Natural killer cell (primary cell): ENCODE results near the gene PFKFB2. TPM values are rescaled to one million over a fixed set of nuclear protein-coding genes. Genes with fewer than 3 reads are reported as not detected.

Experiments
- ATAC-seq, 3 donors: fragments of 150-1000 bp in 2 of 3; fragments of 200-7000 bp in 1 of 3; cut with Tn5 transposase; 1 replicate in 1 of 3; 2 replicates in 2 of 3; pipeline ENCODE4 v1.10.0; 2021; ENCODE audit warnings: mild to moderate bottlenecking in 2 of 3, moderate library complexity in 2 of 3
- DNase-seq, 2 donors: peaks; one replicate each; pipeline versions ENCODE4 v3.0.0 to v3.0.0-alpha.2; 2013 to 2021; ENCODE audit warnings: mixed read lengths in 1 of 2
- H3K27ac ChIP-seq: one replicate; pipeline ENCODE4 v1.5.1; 2013; ENCODE audit warnings: mild to moderate bottlenecking, low read length
- H3K27me3 ChIP-seq: one replicate; pipeline ENCODE4 v1.6.1; 2013; ENCODE audit warnings: low read length; ENCODE audit not compliant: control insufficient read depth, insufficient read depth
- H3K36me3 ChIP-seq: one replicate; pipeline ENCODE4 v1.6.1; 2013; ENCODE audit warnings: low read length; ENCODE audit not compliant: control insufficient read depth, insufficient read depth
- H3K4me1 ChIP-seq: one replicate; pipeline ENCODE4 v1.6.1; 2013; ENCODE audit warnings: low read length; ENCODE audit not compliant: control insufficient read depth, insufficient read depth
- H3K4me3 ChIP-seq: one replicate; pipeline ENCODE4 v1.5.1; 2013; ENCODE audit warnings: low read length
- H3K9me3 ChIP-seq: one replicate; pipeline ENCODE4 v1.6.1; 2013; ENCODE audit warnings: low read length; ENCODE audit not compliant: control insufficient read depth, insufficient read depth
- H3K27ac Mint-ChIP-seq, 2 donors: one replicate each; pipeline ENCODE4 v1.8.0; 2022; ENCODE audit warnings: mild to moderate bottlenecking in 2 of 2, mixed read lengths in 2 of 2, moderate library complexity in 1 of 2
- H3K27me3 Mint-ChIP-seq, 2 donors: one replicate each; pipeline ENCODE4 v1.8.0; 2022; ENCODE audit warnings: low read depth in 2 of 2, mixed read lengths in 2 of 2
- H3K36me3 Mint-ChIP-seq: one replicate; pipeline ENCODE4 v1.8.0; 2022; ENCODE audit warnings: mixed read lengths
- H3K4me1 Mint-ChIP-seq, 2 donors: one replicate each; pipeline ENCODE4 v1.8.0; 2022; ENCODE audit warnings: mixed read lengths in 2 of 2
- H3K4me3 Mint-ChIP-seq: one replicate; pipeline ENCODE4 v1.8.0; 2022; ENCODE audit warnings: mild to moderate bottlenecking, moderate library complexity, mixed read lengths
- H3K9me3 Mint-ChIP-seq, 2 donors: one replicate each; pipeline ENCODE4 v1.8.0; 2022; ENCODE audit warnings: mixed read lengths in 2 of 2
- CTCF ChIP-seq: fragments of 200-600 bp; IDR thresholded peaks from one replicate; pipeline ENCODE4 v1.8.0; 2022; ENCODE audit warnings: antibody characterized with exemption
- WGBS: methylation state at CpG from one replicate; pipeline ENCODE4 v1.1.7; 2013; ENCODE audit warnings: missing lambda C conversion rate; ENCODE audit not compliant: insufficient coverage; 5-methylcytosine and 5-hydroxymethylcytosine counted together
- intact Hi-C: fragments of 100-400 bp; cut with micrococcal nuclease; formaldehyde crosslinking; loops from one replicate; pipeline ENCODE4 v1.14.2; 2022
- total RNA-seq, 4 donors: library from RNA; stranded (reverse); fragments of 120-200 nt in 1 of 4; gene quantifications; one replicate each; pipeline versions ENCODE4 v1.2.3 to v1.2.4, GENCODE V29; 2013 to 2022

Gene PFKFB2
- total RNA-seq, 3 donors from 2014 or later (not counting 1 experiment from before 2014, with no cell fraction given), result 5.3 to 8.5 (median 7.4) TPM

GRCh38 chr1:207034208-207034607 lies 18.9 kb upstream of the PFKFB2 start:
- Histone ChIP-seq H3K4me1 (no peaks in the 10 kb centered on the region), H3K4me3 (no peak overlapping the region), H3K36me3 (no peaks in the 10 kb centered on the region), H3K27me3 (peaks cover 13% of the 10 kb centered on the region), H3K9me3 (no peaks in the 10 kb centered on the region), H3K27ac (no peak overlapping the region)
- TF ChIP-seq CTCF, result no peak
- intact Hi-C loops, result no loop called here
- no peaks in the 10 kb centered on the region for H3K4me1 Mint-ChIP-seq
- ATAC-seq, result no peak
- H3K27me3 Mint-ChIP-seq, result peaks cover 21 to 36% of the 10 kb centered on the region in 2 donors
- no peak for DNase-seq
- no CpG with 5 or more reads among the region's 1 CpG for WGBS
- H3K4me3 Mint-ChIP-seq, result no peak overlapping the region
- no peaks in the 10 kb centered on the region for H3K9me3 Mint-ChIP-seq
- H3K36me3 Mint-ChIP-seq, result no peaks in the 10 kb centered on the region
- H3K27ac Mint-ChIP-seq, result no peak overlapping the region

- no peak for DNase-seq
- Mint-ChIP-seq H3K9me3 (no peaks in the 10 kb centered on the region), H3K27ac (no peak overlapping the region), H3K27me3 (peaks cover 21 to 29% of the 10 kb centered on the region in 2 donors), H3K4me1 (no peaks in the 10 kb centered on the region), H3K36me3 (no peaks in the 10 kb centered on the region), H3K4me3 (no peak overlapping the region)
- intact Hi-C loops, result no loop called here
- ATAC-seq, result no peak
- no peak for TF ChIP-seq CTCF
- no peak overlapping the region for H3K27ac ChIP-seq
- no peaks in the 10 kb centered on the region for H3K4me1 ChIP-seq
- no peaks in the 10 kb centered on the region for H3K9me3 ChIP-seq
- H3K36me3 ChIP-seq, result no peaks in the 10 kb centered on the region
- no peak overlapping the region for H3K4me3 ChIP-seq
- peaks cover 13% of the 10 kb centered on the region for H3K27me3 ChIP-seq
Measured at GRCh38 chr1:207034998-207035397, 18.1 kb upstream of the PFKFB2 start.

DNA sequence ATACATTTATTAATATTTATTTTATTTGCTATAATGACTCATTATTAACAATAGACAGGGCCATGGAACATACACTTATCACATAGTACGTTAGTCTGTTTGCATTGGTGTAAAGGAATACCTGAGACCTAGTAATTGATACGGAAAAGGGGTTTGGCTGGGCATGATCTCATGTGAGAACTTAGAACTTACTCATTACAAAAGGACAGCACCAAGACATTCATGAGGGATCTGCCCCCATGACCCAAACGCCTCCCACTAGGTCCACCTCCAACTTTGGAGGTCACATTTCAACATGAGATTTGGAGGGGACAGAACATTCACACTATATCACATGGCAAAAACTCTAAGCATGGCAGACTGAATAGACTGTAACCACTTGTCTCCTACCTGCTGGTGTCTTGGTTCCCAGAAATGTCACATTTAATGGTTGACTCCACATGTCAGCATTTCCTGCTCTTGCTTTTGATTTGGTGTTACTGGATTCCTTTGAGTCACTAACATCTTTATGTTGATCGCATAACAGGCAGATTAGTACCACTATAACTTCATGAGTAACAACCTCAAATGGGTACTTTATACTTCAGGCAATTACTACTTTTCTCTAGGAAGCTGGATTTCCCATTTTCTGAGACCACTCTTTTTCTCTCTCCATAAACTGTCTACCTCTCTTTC lies 17.1 kb upstream of the PFKFB2 start:
- H3K4me1 ChIP-seq, result no peaks in the 10 kb centered on the region
- no peak overlapping the region for H3K27ac ChIP-seq
- no peak overlapping the region for H3K27ac Mint-ChIP-seq
- peaks cover 13% of the 10 kb centered on the region for H3K27me3 ChIP-seq
- no peaks in the 10 kb centered on the region for H3K9me3 Mint-ChIP-seq
- H3K36me3 Mint-ChIP-seq, result no peaks in the 10 kb centered on the region
- no peaks in the 10 kb centered on the region for H3K36me3 ChIP-seq
- no peak overlapping the region for H3K4me3 Mint-ChIP-seq
- intact Hi-C loops, result no loop called here
- no peaks in the 10 kb centered on the region for H3K4me1 Mint-ChIP-seq
- WGBS, result 85% methylated on average over 2 of the region's 4 CpGs
- H3K9me3 ChIP-seq, result no peaks in the 10 kb centered on the region
- H3K27me3 Mint-ChIP-seq, result peaks cover 17 to 21% of the 10 kb centered on the region in 2 donors
- no peak overlapping the region for H3K4me3 ChIP-seq
- DNase-seq (no peak), ATAC-seq (no peak)
- no peak for TF ChIP-seq CTCF

- Mint-ChIP-seq H3K4me3 (no peak overlapping the region), H3K27ac (no peak overlapping the region)
- H3K27me3 ChIP-seq, result peaks cover 13% of the 10 kb centered on the region
Measured at GRCh38 chr1:207036865-207037264, 16.2 kb upstream of the PFKFB2 start.

More at GRCh38 chr1:207036865-207037264, 16.2 kb upstream of the PFKFB2 start:
- Histone ChIP-seq H3K9me3 (no peaks in the 10 kb centered on the region), H3K36me3 (no peaks in the 10 kb centered on the region), H3K27ac (no peak overlapping the region), H3K4me1 (no peaks in the 10 kb centered on the region), H3K4me3 (no peak overlapping the region)
- H3K4me1 Mint-ChIP-seq, result no peaks in the 10 kb centered on the region
- intact Hi-C loops, result no loop called here
- H3K9me3 Mint-ChIP-seq, result no peaks in the 10 kb centered on the region
- no peaks in the 10 kb centered on the region for H3K36me3 Mint-ChIP-seq
- no CpG with 5 or more reads among the region's 1 CpG for WGBS
- ATAC-seq, result no peak
- H3K27me3 Mint-ChIP-seq, result peaks cover 9 to 16% of the 10 kb centered on the region in 2 donors
- no peak for DNase-seq
- no peak for TF ChIP-seq CTCF
